AG04449 (cell line): ENCODE results near the gene IL1R2.

Experiments used
- CTCF ChIA-PET: fragments of 350-600 bp; formaldehyde crosslinking; extraction: SDS; loops from one replicate; lab custom pipeline; 2021; ENCODE audit warnings: antibody characterized with exemption; lab: Yijun Ruan, JAX
- POLR2A ChIA-PET: fragments of 400-600, 350-600 bp; formaldehyde crosslinking; extraction: SDS; loops from one replicate; lab custom pipeline; 2020; ENCODE audit warnings: antibody characterized with exemption, inconsistent platforms; lab: Yijun Ruan, JAX
- DNase-seq: peaks from one replicate; pipeline ENCODE4 v3.0.0-alpha.2; 2010; ENCODE audit warnings: low read depth, low spot score
- H3K4me3 ChIP-seq: 2 replicates; pipeline ENCODE4 v1.5.1; 2011; ENCODE audit warnings: low read depth, mild to moderate bottlenecking, control low read depth, low read length
- TF ChIP-seq, protein P1 (sequence below): IDR thresholded peaks from one replicate; pipeline ENCODE4 v1.5.1; 2011; ENCODE audit warnings: mild to moderate bottlenecking, moderate library complexity, low read length, control low read depth, inconsistent platforms; ENCODE audit not compliant: insufficient read depth; ENCODE audit errors: missing control alignments

Gene IL1R2

DNA sequence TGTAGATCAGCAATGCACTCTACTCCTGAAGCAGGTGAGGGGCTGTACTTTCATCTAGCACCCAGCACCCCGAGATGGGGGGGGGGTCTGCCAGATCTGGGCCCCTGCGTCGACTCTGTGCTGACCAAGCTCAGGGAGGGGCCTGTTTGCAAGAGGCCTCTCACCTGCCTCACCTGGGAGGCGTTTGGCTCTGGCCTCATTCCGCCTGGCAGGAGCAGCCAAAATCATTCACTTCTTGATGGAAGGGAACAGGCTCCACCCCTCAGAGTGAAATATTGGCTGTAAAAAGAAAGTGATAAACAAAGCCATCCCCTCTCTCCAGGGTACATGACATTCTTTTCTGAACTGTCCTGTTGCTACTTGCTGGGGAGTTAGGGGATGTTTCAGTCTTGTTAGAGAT lies 10.7 kb upstream of the IL1R2 start:
- TF ChIP-seq, protein P1, sequence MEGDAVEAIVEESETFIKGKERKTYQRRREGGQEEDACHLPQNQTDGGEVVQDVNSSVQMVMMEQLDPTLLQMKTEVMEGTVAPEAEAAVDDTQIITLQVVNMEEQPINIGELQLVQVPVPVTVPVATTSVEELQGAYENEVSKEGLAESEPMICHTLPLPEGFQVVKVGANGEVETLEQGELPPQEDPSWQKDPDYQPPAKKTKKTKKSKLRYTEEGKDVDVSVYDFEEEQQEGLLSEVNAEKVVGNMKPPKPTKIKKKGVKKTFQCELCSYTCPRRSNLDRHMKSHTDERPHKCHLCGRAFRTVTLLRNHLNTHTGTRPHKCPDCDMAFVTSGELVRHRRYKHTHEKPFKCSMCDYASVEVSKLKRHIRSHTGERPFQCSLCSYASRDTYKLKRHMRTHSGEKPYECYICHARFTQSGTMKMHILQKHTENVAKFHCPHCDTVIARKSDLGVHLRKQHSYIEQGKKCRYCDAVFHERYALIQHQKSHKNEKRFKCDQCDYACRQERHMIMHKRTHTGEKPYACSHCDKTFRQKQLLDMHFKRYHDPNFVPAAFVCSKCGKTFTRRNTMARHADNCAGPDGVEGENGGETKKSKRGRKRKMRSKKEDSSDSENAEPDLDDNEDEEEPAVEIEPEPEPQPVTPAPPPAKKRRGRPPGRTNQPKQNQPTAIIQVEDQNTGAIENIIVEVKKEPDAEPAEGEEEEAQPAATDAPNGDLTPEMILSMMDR: no peak
- ChIA-PET POLR2A (no interaction called here), CTCF (interaction anchor here (0.9 to 3.3 kb wide), 4 partner anchors 25 to 260 kb away, joined by 3 to 10 read pairs (median 4); no protein-coding TSS in a partner anchor)

DNA sequence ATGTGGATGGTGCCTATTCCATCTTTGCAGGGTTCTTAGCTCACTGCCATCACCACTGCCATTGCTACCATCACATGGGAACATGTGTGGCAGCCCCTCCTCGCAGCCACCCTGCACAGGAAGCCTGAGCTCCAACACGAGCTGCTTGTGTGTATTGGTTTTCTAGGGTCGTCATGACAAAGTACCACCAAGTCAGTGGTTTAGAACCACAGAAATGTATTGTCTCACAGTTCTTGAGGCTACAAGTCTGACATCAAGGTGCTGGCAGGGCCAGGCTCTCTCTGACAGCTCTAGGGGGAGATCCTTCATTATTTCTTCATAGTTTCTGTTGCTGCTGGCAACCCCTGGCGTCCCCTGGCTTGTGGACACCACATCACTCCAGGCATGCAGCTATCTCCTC lies 10.3 kb upstream of the IL1R2 start:
- TF ChIP-seq, protein P1: no peak
- POLR2A ChIA-PET: no interaction called here
- no peak for DNase-seq
- CTCF ChIA-PET: interaction anchor here (0.9 to 3.3 kb wide), 4 partner anchors 24 to 259 kb away, joined by 3 to 10 read pairs (median 4); no protein-coding TSS in a partner anchor
- H3K4me3 ChIP-seq: no peak overlapping the region

More for the DNA sequence above, 10.7 kb upstream of the IL1R2 start:
- H3K4me3 ChIP-seq: no peak overlapping the region
- no peak for DNase-seq

DNA sequence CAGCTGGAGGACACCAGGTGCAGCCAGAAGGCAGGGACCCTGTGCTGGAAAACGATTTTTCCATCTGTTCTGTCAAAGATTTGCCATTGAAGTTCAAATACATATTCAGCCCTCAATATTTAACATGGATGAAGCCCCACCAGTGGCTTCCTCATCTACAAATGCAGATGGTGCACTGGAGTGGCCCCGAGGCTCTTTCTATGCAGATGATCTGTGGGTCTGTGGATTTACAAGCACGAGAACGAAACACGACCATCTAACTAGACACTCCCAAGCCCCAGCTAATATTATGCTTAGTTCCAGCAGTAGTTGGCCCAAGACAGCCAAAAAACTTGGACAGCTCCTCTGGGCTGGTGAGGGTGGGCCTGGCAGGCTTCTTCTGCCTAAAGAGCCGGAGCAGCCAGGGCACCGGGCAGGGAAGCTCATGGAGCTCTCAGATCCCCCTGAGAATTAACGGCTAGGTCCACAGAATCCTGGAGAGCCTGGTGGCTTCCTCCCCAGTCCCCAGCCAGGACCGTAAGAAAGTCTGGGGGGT lies 9.2 kb upstream of the IL1R2 start:
- POLR2A ChIA-PET: no interaction called here
- CTCF ChIA-PET: interaction anchor here (1.0 to 3.3 kb wide), 3 partner anchors 17 to 99 kb away, joined by 3 to 10 read pairs (median 6); no protein-coding TSS in a partner anchor
- no peak for DNase-seq
- H3K4me3 ChIP-seq: no peak overlapping the region
- TF ChIP-seq, protein P1: no peak

DNA sequence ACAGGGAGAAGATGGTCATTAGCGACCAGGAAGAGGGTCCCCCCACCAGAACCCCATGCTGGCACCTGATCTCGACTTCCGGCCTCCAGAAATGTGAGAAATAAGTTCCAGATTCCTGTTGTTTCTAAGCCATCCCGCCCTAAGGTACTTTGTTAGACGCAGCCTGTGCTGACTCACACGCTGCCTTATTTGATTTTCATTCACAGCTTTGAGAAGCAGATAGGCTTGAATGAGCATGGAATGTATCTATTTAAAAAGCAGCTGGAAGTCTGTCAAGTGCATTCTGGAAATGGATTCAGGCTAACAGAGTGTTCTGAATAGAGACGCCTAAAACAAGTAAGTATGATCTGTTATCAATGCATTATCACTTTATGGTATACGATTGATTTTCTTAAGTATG lies 8.3 kb upstream of the IL1R2 start:
- POLR2A ChIA-PET: no interaction called here
- TF ChIP-seq, protein P1: no peak
- H3K4me3 ChIP-seq: no peak overlapping the region
- CTCF ChIA-PET: interaction anchor here (1.0 to 3.3 kb wide), 3 partner anchors 16 to 100 kb away, joined by 3 to 10 read pairs (median 6); no protein-coding TSS in a partner anchor
- no peak for DNase-seq

DNA sequence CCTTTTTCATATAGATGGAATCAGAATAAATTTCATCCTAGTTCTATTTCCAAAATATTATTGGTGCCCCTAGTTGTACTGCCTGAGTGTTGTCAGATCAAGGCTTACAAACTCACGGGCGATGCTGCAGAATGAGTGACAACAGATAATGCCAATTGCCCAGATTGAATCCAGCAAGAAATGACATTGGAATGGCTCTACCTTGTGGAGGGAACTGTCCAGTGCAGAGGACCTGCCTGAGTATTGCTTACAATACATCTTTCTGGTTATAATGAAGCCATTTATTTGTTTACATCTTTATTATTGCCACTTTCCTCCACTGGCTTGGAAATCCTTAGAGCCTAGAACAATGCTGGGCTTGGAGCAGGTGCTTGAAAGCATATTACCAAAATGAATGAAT lies 7.8 kb upstream of the IL1R2 start:
- ChIA-PET CTCF (interaction anchor here (0.7 to 3.3 kb wide), 6 partner anchors 11 to 182 kb away, joined by 3 to 10 read pairs (median 5); no protein-coding TSS in a partner anchor), POLR2A (no interaction called here)
- TF ChIP-seq, protein P1: peak; percentile 8
- H3K4me3 ChIP-seq: no peak overlapping the region
- no peak for DNase-seq

DNA sequence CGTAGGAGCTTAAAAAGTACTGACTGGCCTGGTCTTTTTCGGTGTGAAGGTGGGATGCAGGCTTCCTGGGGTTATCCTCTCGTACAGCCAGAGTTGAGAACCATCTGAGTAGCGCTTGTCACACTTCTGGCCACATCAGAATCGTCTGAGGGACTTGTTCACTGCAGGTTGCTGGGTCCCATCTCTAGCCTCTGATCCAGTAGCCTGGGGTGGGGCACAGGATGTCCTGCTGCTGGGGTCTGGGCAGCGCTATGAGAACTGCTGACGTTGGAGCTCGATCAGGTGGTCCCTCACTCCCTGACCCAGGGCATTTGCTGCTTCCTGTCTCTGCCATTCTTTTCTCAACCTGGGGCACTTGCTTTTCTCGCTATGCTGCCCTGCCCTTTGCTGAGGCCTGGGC lies 7.1 kb upstream of the IL1R2 start:
- CTCF ChIA-PET: interaction anchor here (0.7 to 3.3 kb wide), 4 partner anchors 10 to 182 kb away, joined by 3 to 10 read pairs (median 6); no protein-coding TSS in a partner anchor

More for the DNA sequence above, 7.1 kb upstream of the IL1R2 start:
- TF ChIP-seq, protein P1: no peak
- no peak overlapping the region for H3K4me3 ChIP-seq
- DNase-seq: no peak
- POLR2A ChIA-PET: no interaction called here
